HEK293 (cell line): ENCODE measurements around the gene EPHB1.

Source experiments
- CTCF ChIP-seq: fragments of 450-650 bp; formaldehyde crosslinking; IDR thresholded peaks from 2 replicates; pipeline ENCODE4 v1.5.1; 2016; ENCODE audit warnings: missing biosample characterization, missing genetic modification characterization
- TF ChIP-seq, protein P1 (sequence below): fragments of 450-650 bp; formaldehyde crosslinking; IDR thresholded peaks from 2 replicates; pipeline ENCODE4 v1.5.1; 2016; ENCODE audit warnings: missing biosample characterization, missing genetic modification characterization
- TF ChIP-seq, protein P2 (sequence below): fragments of 450-650 bp; formaldehyde crosslinking; IDR thresholded peaks from 2 replicates; pipeline ENCODE4 v1.5.1; 2017; ENCODE audit warnings: missing biosample characterization, missing genetic modification characterization

GRCh38 chr3:134776518-134776917 is 18.5 kb upstream of the EPHB1 start:
- no peak for TF ChIP-seq CTCF (tag by site-specific recombination)
- TF ChIP-seq, protein P1, sequence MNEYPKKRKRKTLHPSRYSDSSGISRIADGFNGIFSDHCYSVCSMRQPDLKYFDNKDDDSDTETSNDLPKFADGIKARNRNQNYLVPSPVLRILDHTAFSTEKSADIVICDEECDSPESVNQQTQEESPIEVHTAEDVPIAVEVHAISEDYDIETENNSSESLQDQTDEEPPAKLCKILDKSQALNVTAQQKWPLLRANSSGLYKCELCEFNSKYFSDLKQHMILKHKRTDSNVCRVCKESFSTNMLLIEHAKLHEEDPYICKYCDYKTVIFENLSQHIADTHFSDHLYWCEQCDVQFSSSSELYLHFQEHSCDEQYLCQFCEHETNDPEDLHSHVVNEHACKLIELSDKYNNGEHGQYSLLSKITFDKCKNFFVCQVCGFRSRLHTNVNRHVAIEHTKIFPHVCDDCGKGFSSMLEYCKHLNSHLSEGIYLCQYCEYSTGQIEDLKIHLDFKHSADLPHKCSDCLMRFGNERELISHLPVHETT (tag by site-specific recombination), result no peak
- TF ChIP-seq, protein P2, sequence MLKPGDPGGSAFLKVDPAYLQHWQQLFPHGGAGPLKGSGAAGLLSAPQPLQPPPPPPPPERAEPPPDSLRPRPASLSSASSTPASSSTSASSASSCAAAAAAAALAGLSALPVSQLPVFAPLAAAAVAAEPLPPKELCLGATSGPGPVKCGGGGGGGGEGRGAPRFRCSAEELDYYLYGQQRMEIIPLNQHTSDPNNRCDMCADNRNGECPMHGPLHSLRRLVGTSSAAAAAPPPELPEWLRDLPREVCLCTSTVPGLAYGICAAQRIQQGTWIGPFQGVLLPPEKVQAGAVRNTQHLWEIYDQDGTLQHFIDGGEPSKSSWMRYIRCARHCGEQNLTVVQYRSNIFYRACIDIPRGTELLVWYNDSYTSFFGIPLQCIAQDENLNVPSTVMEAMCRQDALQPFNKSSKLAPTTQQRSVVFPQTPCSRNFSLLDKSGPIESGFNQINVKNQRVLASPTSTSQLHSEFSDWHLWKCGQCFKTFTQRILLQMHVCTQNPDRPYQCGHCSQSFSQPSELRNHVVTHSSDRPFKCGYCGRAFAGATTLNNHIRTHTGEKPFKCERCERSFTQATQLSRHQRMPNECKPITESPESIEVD (tag by site-specific recombination), result no peak
